ENCODE measurements around the gene CLPX. TPM values are rescaled to one million over a fixed set of nuclear protein-coding genes. Genes with fewer than 3 reads are reported as not detected.
A peak's percentile ranks its signal among the peaks of the same experiment; 100 is the strongest.
"Not testable (repeated sequence)": the region's sequence is repeated elsewhere in the genome, so short reads cannot be mapped to it uniquely, and the experiment has no call there.

The CLPX gene
- 10 to 100 TPM; 30.8 to 35.0 TPM for total RNA-seq
- 37.8 to 73.5 reads per million in 2 donors for total RNA-seq

DNA sequence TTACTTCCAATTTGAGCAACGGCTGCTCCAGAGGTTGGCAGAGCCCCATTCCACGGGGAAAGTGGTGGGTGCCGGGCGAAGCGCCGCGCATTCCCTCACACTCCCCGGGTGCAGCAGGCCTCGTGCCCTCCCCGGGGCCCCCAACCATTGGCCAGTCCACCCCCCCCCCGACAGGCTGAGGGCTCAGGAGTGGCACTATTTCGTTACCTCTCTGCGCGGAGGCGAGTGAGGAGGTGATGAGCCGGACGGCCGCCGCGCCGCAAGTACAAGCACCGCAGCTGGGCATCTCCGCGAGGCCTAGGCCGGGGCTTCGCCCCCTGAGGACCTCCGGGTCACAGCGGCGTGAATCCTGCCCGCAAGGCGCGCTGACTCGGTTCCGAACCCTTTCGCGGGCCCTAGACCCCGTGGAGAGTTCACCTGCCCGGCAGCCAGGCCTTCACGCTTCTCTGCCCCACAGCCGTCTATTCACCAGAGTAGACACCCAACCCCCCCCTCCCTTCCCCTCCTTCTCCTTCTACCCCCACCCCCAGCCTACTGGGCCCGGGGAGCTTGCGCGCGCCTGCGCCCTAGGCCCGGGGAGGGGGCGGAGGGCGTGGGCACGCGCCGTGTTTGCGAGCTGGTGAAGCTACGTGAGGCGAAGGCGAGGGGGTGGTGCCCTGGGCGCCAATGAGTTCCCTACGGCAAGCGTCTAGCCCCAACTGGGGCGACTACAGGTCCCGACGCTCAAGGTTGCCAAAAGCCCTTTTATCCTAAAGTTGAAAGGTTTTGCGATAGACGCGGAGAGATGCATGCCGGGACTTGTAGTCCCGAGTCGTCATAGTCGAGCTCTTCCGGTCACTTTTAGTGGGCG, at the start of gene CLPX:
TSS of gene CLPX (minus strand) at position 475 of the 850 bp plus-strand sequence. CDS start at position 286, 189 bp downstream.
- no peaks in the 10 kb centered on the region for H3K27me3 Mint-ChIP-seq
- H3K27ac Mint-ChIP-seq = peak within 1 kb of the TSS; percentile 93
- H3K4me3 Mint-ChIP-seq = peak within 1 kb of the TSS; percentile 93
- no peaks in the 10 kb centered on the region for H3K9me3 ChIP-seq (ENCODE audit: control insufficient read depth, low read length, poor library complexity, severe bottlenecking)
- ATAC-seq = peak; percentile 98
- DNase-seq = peak; percentile 85 to 92 (median 89)
- H3K4me1 Mint-ChIP-seq = peaks cover 17% of the 10 kb centered on the region
- H3K36me3 Mint-ChIP-seq (ENCODE audit: low read depth) = no peaks in the 10 kb centered on the region

DNA sequence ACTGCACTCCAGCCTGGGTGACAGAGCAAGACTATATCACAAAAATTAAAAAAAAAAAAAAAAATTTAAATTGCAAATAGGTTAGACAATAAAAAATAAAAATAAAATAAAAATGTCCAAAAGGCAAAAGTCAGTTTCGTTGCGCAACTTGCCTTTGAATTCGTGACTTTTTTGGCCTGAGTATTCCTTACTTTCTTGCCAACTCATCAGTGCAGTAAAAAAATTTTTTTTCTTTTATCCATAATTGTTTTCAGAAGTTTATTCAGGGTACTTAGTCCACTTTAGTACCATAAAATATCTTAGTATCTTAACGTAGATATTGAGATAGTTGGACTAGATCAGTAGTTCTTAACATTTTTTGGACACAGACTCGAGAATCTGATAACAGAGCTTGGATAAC, 48.6 kb upstream of the CLPX start:
- Mint-ChIP-seq H3K27me3 (no peaks in the 10 kb centered on the region), H3K4me3 (no peak overlapping the region), H3K36me3 (ENCODE audit: low read depth) (no peaks in the 10 kb centered on the region), H3K4me1 (peaks cover 2% of the 10 kb centered on the region), H3K27ac (no peak overlapping the region)
- DNase-seq (no peak), ATAC-seq (no peak)
- no peaks in the 10 kb centered on the region for H3K9me3 ChIP-seq (ENCODE audit: control insufficient read depth, low read length, poor library complexity, severe bottlenecking)

DNA sequence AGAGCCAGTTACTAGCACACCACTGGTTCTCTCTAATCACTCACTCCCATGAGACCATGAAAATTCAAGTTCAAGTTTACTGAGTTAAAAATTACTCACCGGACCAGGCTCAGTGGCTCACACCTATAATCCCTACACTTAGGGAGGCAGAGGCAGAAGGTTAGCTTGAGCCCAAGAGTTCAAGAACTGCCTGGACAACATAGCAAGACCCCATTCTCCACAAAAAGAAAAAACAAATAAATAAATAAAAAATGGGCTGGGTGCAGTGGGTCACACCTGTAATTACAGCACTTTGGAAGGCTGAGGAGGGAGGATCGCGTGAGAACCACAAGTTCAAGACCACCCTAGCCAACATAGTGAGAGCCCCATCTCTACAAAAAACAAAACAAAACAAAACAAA, 47.4 kb upstream of the CLPX start:
- no peak overlapping the region for H3K27ac Mint-ChIP-seq
- H3K9me3 ChIP-seq (ENCODE audit: control insufficient read depth, low read length, poor library complexity, severe bottlenecking) = no peaks in the 10 kb centered on the region
- H3K27me3 Mint-ChIP-seq = no peaks in the 10 kb centered on the region
- H3K4me3 Mint-ChIP-seq = no peak overlapping the region
- H3K36me3 Mint-ChIP-seq (ENCODE audit: low read depth) = no peaks in the 10 kb centered on the region
- ATAC-seq (no peak), DNase-seq (no peak)
- peaks cover 2% of the 10 kb centered on the region for H3K4me1 Mint-ChIP-seq

DNA sequence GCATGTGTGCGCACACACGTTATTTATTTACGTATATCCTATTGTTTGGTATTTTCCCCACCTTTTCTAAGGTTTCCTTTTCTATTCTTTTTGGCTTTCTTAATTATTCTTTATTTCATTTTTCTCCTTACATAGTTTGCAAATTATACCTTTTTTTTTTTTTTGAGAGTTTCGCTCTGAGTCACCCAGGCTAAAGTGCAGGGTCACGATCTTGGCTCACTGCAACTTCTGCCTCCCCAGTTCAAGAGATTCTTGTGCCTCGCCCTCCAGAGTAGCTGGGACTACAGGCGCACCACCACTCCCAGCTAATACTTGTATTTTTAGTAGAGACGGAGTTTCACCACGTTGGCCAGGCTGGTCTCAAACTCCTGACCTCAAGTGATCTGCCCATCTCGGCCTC, 46.2 kb upstream of the CLPX start:
- H3K4me3 Mint-ChIP-seq = no peak overlapping the region
- H3K9me3 ChIP-seq (ENCODE audit: control insufficient read depth, low read length, poor library complexity, severe bottlenecking) = no peaks in the 10 kb centered on the region
- no peaks in the 10 kb centered on the region for H3K27me3 Mint-ChIP-seq
- H3K27ac Mint-ChIP-seq = no peak overlapping the region
- H3K4me1 Mint-ChIP-seq = no peaks in the 10 kb centered on the region
- no peaks in the 10 kb centered on the region for H3K36me3 Mint-ChIP-seq (ENCODE audit: low read depth)
- ATAC-seq = no peak
- no peak for DNase-seq

DNA sequence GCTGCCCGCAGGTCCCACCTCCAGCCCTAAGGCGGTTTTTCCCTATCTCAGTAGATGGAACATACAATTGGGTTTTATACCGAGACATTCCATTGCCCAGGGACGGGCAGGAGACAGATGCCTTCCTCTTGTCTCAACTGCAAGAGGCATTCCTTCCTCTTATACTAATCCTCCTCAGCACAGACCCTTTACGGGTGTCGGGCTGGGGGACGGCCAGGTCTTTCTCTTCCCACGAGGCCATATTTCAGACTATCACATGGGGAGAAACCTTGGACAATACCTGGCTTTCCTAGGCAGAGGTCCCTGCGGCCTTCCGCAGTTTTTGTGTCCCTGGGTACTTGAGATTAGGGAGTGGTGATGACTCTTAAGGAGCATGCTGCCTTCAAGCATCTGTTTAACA, 41.8 kb upstream of the CLPX start:
- not testable (repeated sequence) for H3K4me1 Mint-ChIP-seq; H3K9me3 ChIP-seq (ENCODE audit: control insufficient read depth, low read length, poor library complexity, severe bottlenecking); ATAC-seq; H3K36me3 Mint-ChIP-seq (ENCODE audit: low read depth); H3K27ac Mint-ChIP-seq; DNase-seq; H3K27me3 Mint-ChIP-seq; H3K4me3 Mint-ChIP-seq

DNA sequence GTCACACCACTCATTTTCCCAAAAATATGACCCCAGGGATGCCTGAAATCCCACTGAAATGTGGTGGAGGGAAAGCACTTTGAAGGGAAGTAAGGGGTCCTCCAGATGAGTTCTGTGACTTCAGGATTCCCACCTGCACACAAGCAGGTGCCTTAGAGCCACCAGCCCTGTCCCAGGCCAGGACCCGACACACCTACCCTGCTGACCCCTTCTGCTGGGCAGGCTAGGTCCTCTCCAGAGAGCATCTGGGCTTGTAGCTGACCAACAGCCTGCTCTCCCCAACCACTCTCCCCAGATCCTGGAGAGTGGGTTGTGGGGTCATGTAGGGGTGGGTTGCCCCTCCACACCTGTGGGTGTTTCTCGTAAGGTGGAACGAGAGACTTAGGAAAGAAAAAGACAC, 41.1 kb upstream of the CLPX start:
- no peaks in the 10 kb centered on the region for H3K36me3 Mint-ChIP-seq (ENCODE audit: low read depth)
- DNase-seq (no peak), ATAC-seq (no peak)
- no peaks in the 10 kb centered on the region for H3K27me3 Mint-ChIP-seq
- H3K4me3 Mint-ChIP-seq = no peak overlapping the region
- no peak overlapping the region for H3K27ac Mint-ChIP-seq
- no peaks in the 10 kb centered on the region for H3K9me3 ChIP-seq (ENCODE audit: control insufficient read depth, low read length, poor library complexity, severe bottlenecking)
- H3K4me1 Mint-ChIP-seq = peaks cover 3% of the 10 kb centered on the region

DNA sequence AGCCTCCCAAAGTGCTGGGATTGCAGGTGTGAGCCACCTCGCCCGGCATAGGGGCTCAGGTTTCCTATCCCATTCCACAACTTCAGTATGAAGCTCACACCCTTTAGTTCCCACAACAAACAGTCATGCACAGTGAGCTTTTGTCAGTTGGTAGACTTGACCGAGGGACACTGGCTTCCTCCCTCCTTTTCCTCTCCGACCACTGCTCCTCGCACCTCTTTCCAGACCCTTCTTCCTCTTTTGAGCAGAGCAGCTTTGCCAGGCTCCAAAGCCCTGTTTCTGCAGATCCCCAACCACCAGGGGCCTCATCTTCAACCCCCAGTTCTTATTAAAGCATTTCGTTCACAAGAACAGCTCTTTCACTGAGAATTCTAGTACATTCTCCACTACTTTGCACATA, 38.9 kb upstream of the CLPX start:
- H3K36me3 Mint-ChIP-seq (ENCODE audit: low read depth) = no peaks in the 10 kb centered on the region
- ATAC-seq = no peak
- H3K4me1 Mint-ChIP-seq = peaks cover 3% of the 10 kb centered on the region
- H3K27me3 Mint-ChIP-seq = no peaks in the 10 kb centered on the region
- no peak overlapping the region for H3K4me3 Mint-ChIP-seq
- no peak overlapping the region for H3K27ac Mint-ChIP-seq
- H3K9me3 ChIP-seq (ENCODE audit: control insufficient read depth, low read length, poor library complexity, severe bottlenecking) = no peaks in the 10 kb centered on the region
- no peak for DNase-seq

DNA sequence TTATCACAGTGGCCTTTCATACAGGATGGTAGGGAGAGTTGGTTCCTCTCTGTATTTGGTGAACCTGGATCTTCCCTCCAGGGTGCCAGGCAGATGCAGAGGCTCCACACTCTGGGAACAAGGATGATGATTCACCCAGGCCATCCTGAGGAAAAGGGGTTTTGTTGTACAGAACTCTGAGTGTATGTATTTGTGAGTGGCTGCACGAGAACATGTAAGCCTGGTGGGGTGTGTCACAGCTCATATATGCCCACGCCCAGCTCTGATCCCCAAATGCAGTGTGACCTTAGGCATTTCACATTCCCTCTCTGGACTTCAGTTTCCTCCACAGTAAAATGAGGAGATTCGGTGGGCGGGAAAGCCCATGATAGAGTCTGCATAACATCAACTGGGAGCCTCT, 37.7 kb upstream of the CLPX start:
- peaks cover 3% of the 10 kb centered on the region for H3K4me1 Mint-ChIP-seq
- H3K9me3 ChIP-seq (ENCODE audit: control insufficient read depth, low read length, poor library complexity, severe bottlenecking) = no peaks in the 10 kb centered on the region
- ATAC-seq (no peak), DNase-seq (no peak)
- H3K27ac Mint-ChIP-seq = no peak overlapping the region
- no peaks in the 10 kb centered on the region for H3K27me3 Mint-ChIP-seq
- H3K4me3 Mint-ChIP-seq = no peak overlapping the region
- no peaks in the 10 kb centered on the region for H3K36me3 Mint-ChIP-seq (ENCODE audit: low read depth)

DNA sequence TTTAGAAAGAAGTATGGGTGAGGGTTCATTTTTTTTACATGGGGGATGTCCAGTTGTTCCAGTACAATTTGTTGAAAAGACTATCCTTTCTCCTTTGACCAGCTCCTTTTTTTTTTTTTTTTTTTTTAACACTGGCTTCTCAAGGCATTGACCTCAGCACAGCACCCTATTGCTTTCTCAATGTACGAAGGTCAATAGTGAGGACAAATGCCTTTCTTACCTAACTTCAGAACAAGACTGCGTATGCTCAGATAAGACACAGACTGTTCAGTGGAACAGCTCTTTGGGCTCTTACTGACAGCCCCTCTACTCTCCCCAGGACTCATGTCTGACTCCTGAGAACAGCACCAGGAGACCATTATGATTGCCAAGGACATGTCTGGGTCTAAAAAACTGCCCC, 36.6 kb upstream of the CLPX start:
- Mint-ChIP-seq H3K4me3 (no peak overlapping the region), H3K27me3 (no peaks in the 10 kb centered on the region), H3K36me3 (ENCODE audit: low read depth) (peaks cover 2% of the 10 kb centered on the region), H3K27ac (no peak overlapping the region), H3K4me1 (peaks cover 5% of the 10 kb centered on the region)
- no peaks in the 10 kb centered on the region for H3K9me3 ChIP-seq (ENCODE audit: control insufficient read depth, low read length, poor library complexity, severe bottlenecking)
- DNase-seq = no peak
- no peak for ATAC-seq

DNA sequence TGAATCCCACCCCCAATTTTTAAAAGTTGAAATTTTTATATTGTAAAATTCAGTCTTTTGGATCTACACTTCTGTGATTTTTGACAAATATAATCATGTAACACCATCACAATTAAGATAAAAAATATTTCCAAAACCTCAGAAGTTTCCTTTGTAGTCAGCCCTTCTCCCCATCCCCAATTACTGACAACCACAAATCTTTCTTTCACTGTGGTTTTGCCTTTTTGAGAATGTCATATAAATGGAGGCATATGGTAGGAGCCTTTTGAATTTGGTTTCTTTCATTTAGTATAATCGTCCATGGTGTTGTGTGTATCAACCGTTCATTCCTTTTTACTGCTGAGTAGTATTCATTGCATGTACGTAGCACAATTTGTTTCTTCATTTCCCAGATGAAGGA, 34.0 kb upstream of the CLPX start:
- H3K36me3 Mint-ChIP-seq (ENCODE audit: low read depth) = peaks cover 2% of the 10 kb centered on the region
- H3K9me3 ChIP-seq (ENCODE audit: control insufficient read depth, low read length, poor library complexity, severe bottlenecking) = no peaks in the 10 kb centered on the region
- H3K4me1 Mint-ChIP-seq = peaks cover 5% of the 10 kb centered on the region
- H3K27ac Mint-ChIP-seq = no peak overlapping the region
- ATAC-seq (no peak), DNase-seq (no peak)
- no peaks in the 10 kb centered on the region for H3K27me3 Mint-ChIP-seq
- no peak overlapping the region for H3K4me3 Mint-ChIP-seq

DNA sequence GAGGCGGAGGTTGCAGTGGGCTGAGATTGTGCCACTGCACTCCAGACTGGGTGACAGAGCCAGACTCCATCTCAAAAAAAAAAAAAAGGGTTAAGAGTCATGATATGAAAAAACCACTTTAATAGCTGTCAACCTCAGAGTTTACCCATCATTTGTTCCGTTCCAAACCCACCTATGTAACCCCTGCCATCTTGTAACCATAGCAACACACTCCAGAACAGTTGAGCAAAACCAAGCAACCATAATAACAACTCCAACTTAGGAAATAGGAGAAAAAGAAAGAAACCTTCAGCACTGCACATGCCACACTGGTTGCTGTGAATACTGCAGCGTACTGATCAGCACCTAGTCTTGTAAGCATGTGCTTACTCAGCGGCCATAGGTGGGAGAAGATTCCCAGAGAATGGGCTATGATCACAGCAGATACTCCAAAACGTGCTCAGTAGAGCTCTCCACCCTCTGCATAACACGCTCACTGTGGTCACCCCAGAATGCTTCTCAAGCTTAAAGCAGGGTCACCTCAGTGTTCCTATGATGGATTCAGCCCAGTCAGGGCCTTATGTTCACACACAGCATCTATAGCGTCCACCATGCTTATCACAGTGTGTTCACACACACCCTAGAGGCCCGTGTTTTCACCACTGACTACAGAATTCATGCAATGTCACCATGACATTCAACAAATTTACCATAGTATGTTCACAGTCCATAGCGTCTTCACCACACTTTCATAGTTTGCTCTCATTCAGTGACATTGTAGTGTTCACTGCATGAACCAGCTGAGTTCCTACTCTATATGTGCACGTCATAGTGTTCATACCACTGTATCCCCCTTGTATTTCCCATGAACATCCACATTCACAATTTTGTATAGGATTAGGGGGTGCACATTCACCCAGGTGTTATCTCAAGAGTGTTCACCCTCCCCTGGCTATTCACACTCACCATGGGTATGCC, 32.7 kb upstream of the CLPX start:
- Mint-ChIP-seq H3K4me1 (peaks cover 4% of the 10 kb centered on the region), H3K27me3 (no peaks in the 10 kb centered on the region), H3K4me3 (no peak overlapping the region), H3K27ac (no peak overlapping the region), H3K36me3 (ENCODE audit: low read depth) (peaks cover 2% of the 10 kb centered on the region)
- no peak for DNase-seq
- no peak for ATAC-seq
- no peaks in the 10 kb centered on the region for H3K9me3 ChIP-seq (ENCODE audit: control insufficient read depth, low read length, poor library complexity, severe bottlenecking)

DNA sequence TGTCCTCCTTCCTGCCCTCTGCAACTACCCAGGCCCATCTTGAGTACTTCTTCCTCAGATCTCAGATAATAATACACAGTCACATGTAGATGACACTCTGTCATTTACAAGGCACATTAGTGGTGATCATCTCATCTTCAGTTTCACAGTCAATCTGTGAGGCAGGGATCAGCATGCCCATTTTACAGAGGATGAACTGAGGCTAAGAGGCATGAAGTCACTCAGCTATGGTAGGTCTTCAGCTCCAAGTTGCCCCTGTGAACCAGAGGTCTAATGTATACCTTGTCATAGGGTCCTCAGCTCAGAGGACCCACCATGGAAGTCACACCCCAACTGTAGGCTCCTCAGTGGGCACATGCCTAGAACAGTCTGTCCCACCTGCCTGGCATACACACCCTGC, 30.4 kb upstream of the CLPX start:
- Mint-ChIP-seq H3K4me1 (peaks cover 4% of the 10 kb centered on the region), H3K36me3 (ENCODE audit: low read depth) (peaks cover 2% of the 10 kb centered on the region), H3K27me3 (no peaks in the 10 kb centered on the region), H3K4me3 (no peak overlapping the region), H3K27ac (peak overlapping the region; percentile 56)
- ATAC-seq (no peak), DNase-seq (no peak)
- H3K9me3 ChIP-seq (ENCODE audit: control insufficient read depth, low read length, poor library complexity, severe bottlenecking) = no peaks in the 10 kb centered on the region

DNA sequence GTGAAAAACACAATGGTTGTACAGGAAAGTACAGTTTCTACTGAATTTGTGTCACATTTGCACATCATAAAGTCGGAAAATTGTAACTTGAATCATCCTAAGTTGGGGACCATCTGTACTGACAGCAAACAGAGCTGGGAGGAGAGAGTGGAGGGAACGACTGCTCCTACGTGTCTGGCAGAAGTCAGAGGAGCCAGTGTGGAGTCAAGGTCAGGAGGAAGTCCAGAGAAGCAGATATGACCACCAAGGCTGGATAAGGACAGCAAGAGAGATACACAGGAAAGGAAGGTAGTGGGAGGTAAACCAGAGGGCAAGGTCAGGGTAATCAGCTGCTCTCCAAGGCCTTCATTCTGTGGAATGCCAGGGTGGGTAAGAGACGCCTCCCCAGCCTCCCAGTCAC, 28.9 kb upstream of the CLPX start:
- H3K36me3 Mint-ChIP-seq (ENCODE audit: low read depth) = peaks cover 2% of the 10 kb centered on the region
- ATAC-seq = no peak
- no peaks in the 10 kb centered on the region for H3K9me3 ChIP-seq (ENCODE audit: control insufficient read depth, low read length, poor library complexity, severe bottlenecking)
- peaks cover 4% of the 10 kb centered on the region for H3K4me1 Mint-ChIP-seq
- DNase-seq = no peak
- no peak overlapping the region for H3K27ac Mint-ChIP-seq
- H3K4me3 Mint-ChIP-seq = no peak overlapping the region
- H3K27me3 Mint-ChIP-seq = no peaks in the 10 kb centered on the region

Measured in T-helper 17 cell (primary cell).